HCT116 (cell line): ENCODE results near the gene SLC16A10. TPM values are rescaled to one million over a fixed set of nuclear protein-coding genes. Genes with fewer than 3 reads are reported as not detected.

Experiments used
- ATAC-seq: fragments of 200-7000 bp; cut with Tn5 transposase; 2 replicates; pipeline ENCODE4 v1.9.1; 2020; ENCODE audit warnings: mild to moderate bottlenecking, moderate library complexity
- BruUV-seq: library from RNA; stranded (reverse); fragments of 400-500 nt; replicated peaks from 2 replicates; lab custom pipeline; 2021; lab: Mats Ljungman, UMichigan
- CTCF ChIA-PET: fragments of 300-600 bp; sonication (Branson Sonifier 250); formaldehyde crosslinking; loops from one replicate; lab custom pipeline; 2021; ENCODE audit warnings: antibody characterized with exemption; lab: Charles Lee
- POLR2A ChIA-PET: fragments of 300-600, 350-600 bp; sonication (Branson Sonifier 250); formaldehyde crosslinking; loops from one replicate; lab custom pipeline; 2021; ENCODE audit warnings: antibody characterized with exemption; lab: Charles Lee
- RAD21 ChIA-PET, 2 experiments: fragments of 300-600 bp; sonication (Branson Sonifier 250); formaldehyde crosslinking; loops; one replicate each; lab custom pipeline; 2023; ENCODE audit warnings: low total read pairs in 2 of 2; ENCODE audit not compliant: uncharacterized antibody in 2 of 2, unreplicated experiment in 2 of 2, low non-redundant PET in 1 of 2; lab: Charles Lee
- DNase-seq: peaks from one replicate; pipeline ENCODE4 v3.0.0-alpha.2; 2010; ENCODE audit warnings: low read depth, low spot score
- H2AFZ ChIP-seq: fragments of 200-600 bp; shearing (Covaris generic), sonication (generic); 2 replicates; pipeline ENCODE4 v1.6.1; 2017; ENCODE audit warnings: low read depth, mixed run types, mixed read lengths, antibody characterized with exemption, low read length; ENCODE audit not compliant: poor library complexity, severe bottlenecking
- H3K27ac ChIP-seq: 2 replicates; pipeline ENCODE4 v1.5.1; 2012; ENCODE audit warnings: low read depth, low read length
- H3K27me3 ChIP-seq: fragments of 200-600 bp; sonication (generic); 2 replicates; pipeline ENCODE4 v1.6.1; 2016; ENCODE audit warnings: mixed run types, low read length, mixed read lengths; ENCODE audit not compliant: insufficient read depth
- H3K36me3 ChIP-seq, 2 experiments: fragments of 200-500 bp in 1 of 2; fragments of 200-600 bp in 1 of 2; sonication (Bioruptor generic) in 1 of 2; sonication (generic) in 1 of 2; 2 replicates each; pipeline versions ENCODE4 v1.5.1 to v1.6.1; 2014 to 2016; ENCODE audit warnings: low read length in 2 of 2, inconsistent platforms in 1 of 2, mixed read lengths in 1 of 2, mixed run types in 1 of 2; ENCODE audit not compliant: insufficient read depth in 2 of 2, control insufficient read depth in 1 of 2
- H3K4me1 ChIP-seq, 2 experiments: fragments of 200-600 bp in 1 of 2; sonication (generic) in 1 of 2; 2 replicates each; pipeline versions ENCODE4 v1.5.1 to v1.6.1; 2012 to 2017; ENCODE audit warnings: low read length in 2 of 2, inconsistent platforms in 1 of 2, mild to moderate bottlenecking in 1 of 2, mixed read lengths in 1 of 2, mixed run types in 1 of 2, moderate library complexity in 1 of 2; ENCODE audit not compliant: insufficient read depth in 2 of 2, control insufficient read depth in 1 of 2
- H3K4me2 ChIP-seq: fragments of 200-600 bp; sonication (generic); 2 replicates; pipeline ENCODE4 v1.6.1; 2017; ENCODE audit warnings: mixed run types, low read length, mixed read lengths
- H3K4me3 ChIP-seq, 2 experiments: fragments of 200-600 bp in 1 of 2; sonication (generic) in 1 of 2; replicated peaks in 1 of 2; 2 replicates each; pipeline ENCODE4 v1.5.1; 2011 to 2016; ENCODE audit warnings: low read length in 2 of 2, control low read depth in 1 of 2, low read depth in 1 of 2, mild to moderate bottlenecking in 1 of 2, mixed read lengths in 1 of 2, mixed run types in 1 of 2
- H3K79me2 ChIP-seq: fragments of 200-600 bp; sonication (generic); 2 replicates; pipeline ENCODE4 v1.6.1; 2017; ENCODE audit warnings: mild to moderate bottlenecking, mixed run types, low read length, moderate library complexity, mixed read lengths; ENCODE audit not compliant: insufficient read depth
- H3K9ac ChIP-seq: fragments of 200-600 bp; sonication (generic); 2 replicates; pipeline ENCODE4 v1.6.1; 2016; ENCODE audit warnings: low read length, mixed read lengths
- H3K9me2 ChIP-seq: fragments of 200-600 bp; sonication (generic), shearing (Covaris generic); 2 replicates; pipeline ENCODE4 v1.6.1; 2017; ENCODE audit warnings: mixed run types, mild to moderate bottlenecking, moderate library complexity; ENCODE audit not compliant: insufficient read depth
- H3K9me3 ChIP-seq, 2 experiments: fragments of 200-500 bp in 1 of 2; fragments of 200-600 bp in 1 of 2; sonication (Bioruptor generic) in 1 of 2; sonication (generic) in 1 of 2; 2 replicates each; pipeline ENCODE4 v1.6.1; 2014 to 2017; ENCODE audit warnings: low read length in 2 of 2, mixed read lengths in 2 of 2, inconsistent platforms in 1 of 2, low read depth in 1 of 2, mild to moderate bottlenecking in 1 of 2, mixed run types in 1 of 2, moderate library complexity in 1 of 2; ENCODE audit not compliant: control insufficient read depth in 1 of 2, insufficient read depth in 1 of 2
- H4K20me1 ChIP-seq: fragments of 200-600 bp; sonication (generic), shearing (Covaris generic); 2 replicates; pipeline ENCODE4 v1.6.1; 2017; ENCODE audit warnings: mixed run types, mild to moderate bottlenecking, moderate library complexity; ENCODE audit not compliant: insufficient read depth
- EGR1 ChIP-seq: IDR thresholded peaks from 2 replicates; pipeline ENCODE4 v1.6.1; 2012; ENCODE audit warnings: low read depth
- ELF1 ChIP-seq: IDR thresholded peaks from 2 replicates; pipeline ENCODE4 v1.6.1; 2012; ENCODE audit warnings: low read depth, borderline replicate concordance
- EZH2 ChIP-seq: fragments of 200-600 bp; sonication (generic); IDR thresholded peaks from 2 replicates; pipeline ENCODE4 v1.6.1; 2017; ENCODE audit warnings: antibody characterized with exemption, mixed run types
- EZH2phosphoT487 ChIP-seq: fragments of 200-600 bp; IDR thresholded peaks from 2 replicates; pipeline ENCODE4 v1.6.1; 2018; ENCODE audit warnings: antibody characterized with exemption, borderline replicate concordance
- MAX ChIP-seq: IDR thresholded peaks from 2 replicates; pipeline ENCODE4 v1.6.1; 2012
- POLR2A ChIP-seq: IDR thresholded peaks from 2 replicates; pipeline ENCODE4 v1.7.0; 2011; ENCODE audit warnings: borderline replicate concordance; ENCODE audit not compliant: insufficient read depth, insufficient read length; ENCODE audit errors: extremely low read depth
- POLR2AphosphoS5 ChIP-seq: IDR thresholded peaks from 2 replicates; pipeline ENCODE4 v1.6.1; 2011; ENCODE audit warnings: mild to moderate bottlenecking, low read depth, low read length, moderate library complexity
- RAD21 ChIP-seq: IDR thresholded peaks from 2 replicates; pipeline ENCODE4 v1.6.1; 2012; ENCODE audit warnings: low read depth, mild to moderate bottlenecking
- SIN3A ChIP-seq: IDR thresholded peaks from 2 replicates; pipeline ENCODE4 v1.6.1; 2012; ENCODE audit warnings: low read depth
- YY1 ChIP-seq: IDR thresholded peaks from 2 replicates; pipeline ENCODE4 v1.6.1; 2011; ENCODE audit warnings: low read length, low read depth, moderate library complexity, mild to moderate bottlenecking; ENCODE audit not compliant: insufficient replicate concordance; ENCODE audit errors: extremely low read depth
- ZFX ChIP-seq: fragments of 450-650 bp; IDR thresholded peaks from 2 replicates; pipeline ENCODE4 v1.6.1; 2017
- intact Hi-C: fragments of 100-400 bp; cut with micrococcal nuclease; formaldehyde crosslinking; loops from 2 replicates; pipeline ENCODE4 v1.10.0; 2022
- total RNA-seq: library from RNA; stranded (reverse); gene quantifications from one replicate; pipeline ENCODE4 v1.2.1, GENCODE V29; 2021; ENCODE audit not compliant: unreplicated experiment

The SLC16A10 gene
- total RNA-seq, 1 experiment from 2014 or later = 8.3 TPM

GRCh38 chr6:111121789-111122350, 34.6 kb downstream of the SLC16A10 start:
- H3K27me3 ChIP-seq = no peaks in the 10 kb centered on the region
- intact Hi-C loops = no loop called here
- no peak overlapping the region for H3K9ac ChIP-seq
- H3K79me2 ChIP-seq = no peaks in the 10 kb centered on the region
- ATAC-seq = no peak
- ChIA-PET RAD21 (no interaction called here), POLR2A (no interaction called here)
- H3K4me2 ChIP-seq = no peak overlapping the region
- H2AFZ ChIP-seq = no peak overlapping the region
- no TSS peak for BruUV-seq
- H3K27ac ChIP-seq = no peak overlapping the region
- H4K20me1 ChIP-seq = no peaks in the 10 kb centered on the region
- no peaks in the 10 kb centered on the region for H3K9me2 ChIP-seq
- no peaks in the 10 kb centered on the region for H3K4me1 ChIP-seq
- DNase-seq = no peak
- TF ChIP-seq EZH2phosphoT487 (no peak), YY1 (no peak), POLR2A (no peak), SIN3A (no peak), EGR1 (no peak), ELF1 (no peak), POLR2AphosphoS5 (no peak)
- TF ChIP-seq, all 23 proteins: peak for 0
- Histone ChIP-seq H3K36me3 (no peaks in the 10 kb centered on the region), H3K4me3 (no peak overlapping the region), H3K9me3 (no peaks in the 10 kb centered on the region)
- CTCF ChIA-PET = no interaction called here

GRCh38 chr6:111122458-111123286, 35.4 kb downstream of the SLC16A10 start:
- no TSS peak for BruUV-seq
- no peaks in the 10 kb centered on the region for H3K9me2 ChIP-seq
- H3K4me2 ChIP-seq = no peak overlapping the region
- CTCF ChIA-PET = no interaction called here
- no peak for TF ChIP-seq POLR2A
- no peak for TF ChIP-seq MAX
- no peak for TF ChIP-seq EZH2
- no peak for TF ChIP-seq EGR1
- TF ChIP-seq RAD21 = no peak
- TF ChIP-seq ZFX = no peak
- TF ChIP-seq, all 23 proteins: peak for 0
- Histone ChIP-seq H3K4me1 (no peaks in the 10 kb centered on the region), H2AFZ (no peak overlapping the region), H3K9ac (no peak overlapping the region), H4K20me1 (no peaks in the 10 kb centered on the region), H3K36me3 (no peaks in the 10 kb centered on the region), H3K79me2 (no peaks in the 10 kb centered on the region), H3K27ac (no peak overlapping the region), H3K9me3 (no peaks in the 10 kb centered on the region), H3K4me3 (no peak overlapping the region), H3K27me3 (no peaks in the 10 kb centered on the region)
- DNase-seq (no peak), ATAC-seq (no peak)
- POLR2A ChIA-PET = no interaction called here
- RAD21 ChIA-PET = no interaction called here
- intact Hi-C loops = no loop called here
